ENCODE data around the gene ZBTB48.
"Not testable (repeated sequence)": the region's sequence is repeated elsewhere in the genome, so short reads cannot be mapped to it uniquely, and the experiment has no call there.

ZBTB48 gene

GRCh38 chr1:6592441-6592840 is 12.6 kb downstream of the ZBTB48 start:
- no peak for DNase-seq (ENCODE audit: low spot score)

GRCh38 chr1:6592865-6593593 is 13.2 kb downstream of the ZBTB48 start:
- no peak for DNase-seq (ENCODE audit: low spot score)

DNA sequence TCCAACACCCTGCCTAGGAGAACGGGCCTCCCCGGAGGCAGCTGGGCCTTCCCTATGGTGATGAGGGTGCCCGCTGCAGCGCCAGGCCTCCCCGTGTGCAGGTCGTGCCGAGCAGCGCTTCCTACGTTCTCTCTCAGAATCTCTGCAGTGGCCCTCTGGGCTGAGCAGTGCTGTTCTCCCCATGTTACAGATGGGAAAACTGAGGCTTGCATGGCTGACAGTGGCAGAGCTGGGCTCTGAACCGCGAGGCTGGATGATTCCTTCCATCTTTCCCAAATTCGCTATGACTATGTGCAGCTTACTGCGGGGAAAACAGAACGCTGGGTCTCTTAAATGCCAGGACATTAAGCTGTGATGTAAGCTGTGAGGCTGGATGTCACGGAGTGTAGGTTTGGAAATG is 14.0 kb downstream of the ZBTB48 start:
- no peak for DNase-seq (ENCODE audit: low spot score)

GRCh38 chr1:6594977-6595740 is 15.4 kb downstream of the ZBTB48 start:
- DNase-seq (ENCODE audit: low spot score) = no peak

GRCh38 chr1:6596351-6596750 is 16.6 kb downstream of the ZBTB48 start:
- DNase-seq (ENCODE audit: low spot score) = no peak

DNA sequence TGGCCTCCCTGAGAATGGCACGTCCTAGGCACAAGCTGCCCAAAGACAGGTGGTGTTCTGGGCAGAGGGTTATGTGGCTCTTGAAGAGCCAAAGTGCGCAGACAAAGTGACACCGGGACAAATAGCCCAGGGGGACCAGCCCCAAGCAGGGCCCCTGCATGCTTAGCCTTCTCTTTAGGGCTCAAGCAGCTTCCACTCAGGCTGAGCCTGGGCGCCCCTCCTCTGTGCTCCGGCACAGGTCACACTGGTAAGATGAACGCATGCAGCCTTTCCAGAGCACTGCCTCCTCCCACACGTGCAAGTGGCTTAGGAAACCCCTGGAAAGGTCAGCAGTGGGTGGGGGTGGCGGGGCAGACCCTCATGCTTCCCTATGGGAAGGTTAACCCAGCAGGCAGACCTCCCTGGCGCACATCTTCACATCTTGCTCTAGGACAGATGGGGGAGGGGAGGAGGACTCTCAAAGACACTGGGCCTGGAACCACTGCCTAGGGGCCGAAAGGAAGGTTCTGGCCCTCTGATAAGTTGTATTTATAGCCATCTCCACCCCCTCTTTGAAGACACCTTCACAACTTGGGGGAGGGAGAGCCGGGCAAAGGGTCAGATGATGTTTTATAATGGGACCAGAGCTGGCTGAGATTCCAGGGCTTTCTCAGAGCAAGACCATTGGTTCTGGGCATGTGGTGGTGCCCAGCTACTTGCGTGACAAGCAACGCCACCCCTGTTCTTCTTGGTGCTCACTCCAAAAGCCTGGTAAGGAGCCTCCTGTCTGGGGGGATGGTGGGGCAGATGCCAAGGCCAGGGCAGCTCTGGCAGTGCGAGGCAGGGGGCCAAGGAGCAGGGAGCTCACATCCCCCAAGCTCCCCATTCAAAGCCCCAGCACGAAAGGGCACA is 17.3 kb downstream of the ZBTB48 start:
- no peak for DNase-seq (ENCODE audit: low spot score)

DNA sequence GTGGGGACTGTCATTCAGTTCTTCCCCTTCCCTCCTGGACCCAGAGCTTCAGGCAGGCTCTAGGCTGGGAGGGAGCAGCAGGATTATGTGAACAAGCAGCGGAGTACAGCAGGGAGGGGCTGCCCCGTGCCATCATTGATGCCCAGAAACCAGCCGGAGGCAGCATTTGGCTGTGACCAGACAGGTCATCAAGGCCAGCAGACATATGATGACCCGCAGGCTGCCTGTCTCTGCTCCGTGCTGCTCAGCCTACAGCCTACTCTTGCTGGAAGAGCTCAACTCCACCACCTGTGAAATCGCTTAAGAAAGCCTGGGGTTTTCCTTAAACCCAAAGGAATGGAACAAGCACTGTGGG is 18.0 kb downstream of the ZBTB48 start:
- DNase-seq (ENCODE audit: low spot score) = no peak

DNA sequence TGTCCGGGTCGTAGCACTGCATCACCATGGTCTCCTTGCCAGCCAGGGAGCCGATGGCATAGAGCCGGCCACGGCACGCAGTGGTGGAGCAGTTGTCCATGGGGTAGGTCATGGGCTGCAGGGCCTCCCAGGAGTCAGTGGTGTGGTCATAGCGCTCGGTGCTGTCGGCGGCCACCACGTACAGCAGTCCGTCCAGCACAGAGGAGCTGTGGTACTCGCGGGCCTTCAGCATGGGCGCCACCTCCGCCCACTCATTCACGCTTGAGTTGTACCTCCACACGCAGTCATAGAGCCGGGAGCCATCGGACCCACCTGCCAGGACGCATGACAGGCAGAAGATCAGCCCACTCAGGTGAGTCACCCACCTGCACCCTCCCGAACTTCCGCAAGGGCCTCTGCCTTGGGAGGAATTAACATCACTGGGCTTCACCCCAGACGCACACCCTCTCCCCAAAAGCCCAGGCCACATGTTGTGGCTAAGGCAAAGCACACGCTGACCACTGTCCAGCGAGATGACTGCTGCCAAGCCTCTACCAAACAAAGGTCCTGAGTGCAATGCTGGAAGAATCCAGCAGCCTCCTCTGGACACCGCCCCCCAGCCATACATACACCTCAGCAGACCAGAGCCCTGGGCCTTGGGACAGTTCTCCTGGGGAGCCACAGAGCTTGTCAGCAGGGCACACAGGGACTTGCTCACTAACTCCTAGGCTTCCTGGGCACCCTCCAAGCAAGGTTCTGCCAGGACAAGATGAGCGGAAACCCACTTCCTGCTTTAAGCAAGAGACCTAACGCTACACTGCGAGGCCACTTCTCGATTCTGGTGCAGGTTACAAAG is 19.6 kb downstream of the ZBTB48 start:
- peak; percentile 46 for DNase-seq (ENCODE audit: low spot score)

DNA sequence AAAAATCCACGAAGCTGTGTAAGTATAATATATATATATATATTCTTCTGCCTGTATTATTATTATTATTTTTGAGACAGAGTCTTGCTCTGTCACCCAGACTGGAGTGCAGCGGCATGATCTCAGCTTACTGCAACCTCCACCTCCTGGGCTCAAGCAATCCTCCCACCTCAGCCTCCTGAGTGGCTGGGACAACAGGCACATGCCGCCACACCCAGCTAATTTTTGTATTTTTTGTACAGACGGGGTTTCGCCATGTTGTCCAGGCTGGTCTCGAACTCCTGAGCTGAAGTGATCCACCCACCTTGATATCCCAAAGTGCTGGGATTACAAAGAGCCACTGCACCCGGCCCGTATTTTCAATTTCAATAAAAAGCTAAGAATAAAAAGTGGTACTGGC is 20.2 kb downstream of the ZBTB48 start:
- not testable (repeated sequence) for DNase-seq (ENCODE audit: low spot score)

DNA sequence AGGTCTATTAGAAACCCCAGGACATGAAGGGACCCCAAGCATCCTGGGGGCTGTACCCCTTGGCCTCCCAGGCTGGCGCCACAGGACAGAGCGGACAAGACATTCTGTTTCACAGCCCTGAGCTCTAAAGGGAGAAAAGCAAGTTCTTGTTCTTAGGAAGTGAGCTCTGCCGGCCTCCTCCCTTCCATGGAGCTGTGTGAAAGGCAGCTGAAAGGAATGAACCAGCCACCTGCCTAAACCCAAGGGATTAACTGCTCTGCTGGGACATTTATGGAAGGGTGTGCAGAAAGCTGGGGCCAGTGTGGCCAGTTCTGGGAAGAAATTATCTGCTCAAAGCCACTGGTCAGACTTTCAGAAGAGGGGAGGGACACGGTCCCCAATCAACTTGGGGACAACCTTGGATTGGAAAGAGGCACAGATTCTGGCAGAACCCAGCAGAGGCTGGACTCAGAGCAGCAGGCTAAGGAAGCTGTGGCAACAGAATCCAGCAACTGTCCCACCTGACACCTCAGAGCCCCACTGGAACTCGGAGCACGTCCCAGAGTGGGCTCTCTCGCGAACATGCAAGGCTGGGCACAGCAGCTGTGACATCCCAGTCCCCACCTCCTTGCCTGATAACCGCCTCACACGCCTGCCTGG is 20.7 kb downstream of the ZBTB48 start:
- no peak for DNase-seq (ENCODE audit: low spot score)

DNA sequence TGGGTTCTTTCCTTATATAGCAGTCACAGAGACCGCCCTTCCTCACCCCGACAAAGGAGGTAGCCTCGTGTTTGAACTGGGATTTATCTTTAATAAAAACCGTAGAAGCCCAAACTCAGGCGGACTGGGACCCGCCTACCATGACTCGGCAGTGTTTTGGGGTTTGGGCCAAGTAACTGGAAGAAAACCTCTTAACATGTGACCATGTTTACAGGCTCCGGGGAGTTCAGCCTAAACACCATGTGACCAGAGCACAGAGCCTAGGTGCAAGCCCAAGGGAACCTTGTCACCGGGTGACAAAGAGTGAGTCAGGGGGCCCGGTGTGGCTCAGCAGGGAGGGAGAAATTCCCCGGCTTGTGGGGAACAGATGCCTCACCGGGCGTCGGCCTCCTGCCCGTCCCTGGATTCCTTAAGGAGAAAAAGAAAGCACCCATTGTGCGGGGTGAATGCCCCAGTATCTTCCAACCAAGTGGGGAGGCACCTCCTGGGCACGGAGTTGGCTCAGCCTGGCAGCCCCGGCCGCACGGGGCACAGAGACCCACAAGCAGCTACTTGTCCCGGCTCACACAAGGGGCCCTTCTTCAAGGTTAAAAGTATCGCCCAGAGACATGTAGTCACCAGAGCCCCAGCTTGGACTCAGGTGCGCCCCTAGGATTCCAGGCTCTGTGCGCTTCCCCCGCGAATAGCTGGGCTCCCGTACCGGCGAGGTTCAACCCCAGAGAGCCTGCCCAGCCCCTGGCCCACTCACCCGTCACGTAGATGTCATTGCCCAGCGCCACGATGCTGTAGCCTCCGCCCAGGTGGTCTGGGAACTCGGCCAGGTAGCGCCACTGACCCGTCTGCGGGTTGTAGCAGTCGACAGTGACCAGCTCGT is 21.5 kb downstream of the ZBTB48 start:
- peak; percentile 39 for DNase-seq (ENCODE audit: low spot score)

- DNase-seq (ENCODE audit: low spot score) = peak; percentile 42
Measured at GRCh38 chr1:6601923-6602668, 22.3 kb downstream of the ZBTB48 start.

DNA sequence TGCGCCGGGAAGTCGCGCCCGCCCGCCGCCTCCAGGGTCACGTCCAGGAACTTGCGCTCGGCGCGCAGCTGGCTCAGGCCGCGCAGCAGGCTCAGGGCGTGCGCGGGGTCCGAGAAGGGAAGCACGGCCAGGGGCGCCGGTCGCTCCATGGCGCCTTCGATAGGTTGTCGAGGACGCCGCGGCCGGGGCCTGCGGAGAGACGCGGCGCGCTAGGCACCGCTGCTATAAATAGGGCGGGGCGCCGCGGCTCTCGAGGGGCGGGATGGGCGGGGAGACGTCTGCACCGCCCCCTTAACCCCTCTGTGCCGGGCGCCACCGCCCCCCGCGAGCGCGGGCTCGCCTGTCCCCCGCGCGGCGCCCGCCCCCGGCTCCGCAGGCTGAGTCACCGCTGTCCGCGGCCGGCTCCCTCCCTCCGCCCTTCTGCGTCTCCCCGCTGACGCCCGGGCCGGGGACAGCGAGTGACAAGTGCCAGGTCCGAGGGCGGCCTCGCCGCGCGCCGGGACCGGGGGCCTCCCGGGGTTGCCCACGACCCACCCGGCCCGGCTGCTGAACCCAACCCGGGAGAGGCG is 23.0 kb downstream of the ZBTB48 start, which contains the start of gene KLHL21:
Gene KLHL21, minus strand, starts transcription at position 201 of the 569 bp plus-strand sequence. Its CDS starts 52 bp downstream, at position 149.
- DNase-seq (ENCODE audit: low spot score) = peak; percentile 76

- DNase-seq (ENCODE audit: low spot score) = peak; percentile 58
Measured at GRCh38 chr1:6603238-6603914, 23.6 kb downstream of the ZBTB48 start.

GRCh38 chr1:6603915-6604558 is 24.2 kb downstream of the ZBTB48 start:
- DNase-seq (ENCODE audit: low spot score) = no peak

DNA sequence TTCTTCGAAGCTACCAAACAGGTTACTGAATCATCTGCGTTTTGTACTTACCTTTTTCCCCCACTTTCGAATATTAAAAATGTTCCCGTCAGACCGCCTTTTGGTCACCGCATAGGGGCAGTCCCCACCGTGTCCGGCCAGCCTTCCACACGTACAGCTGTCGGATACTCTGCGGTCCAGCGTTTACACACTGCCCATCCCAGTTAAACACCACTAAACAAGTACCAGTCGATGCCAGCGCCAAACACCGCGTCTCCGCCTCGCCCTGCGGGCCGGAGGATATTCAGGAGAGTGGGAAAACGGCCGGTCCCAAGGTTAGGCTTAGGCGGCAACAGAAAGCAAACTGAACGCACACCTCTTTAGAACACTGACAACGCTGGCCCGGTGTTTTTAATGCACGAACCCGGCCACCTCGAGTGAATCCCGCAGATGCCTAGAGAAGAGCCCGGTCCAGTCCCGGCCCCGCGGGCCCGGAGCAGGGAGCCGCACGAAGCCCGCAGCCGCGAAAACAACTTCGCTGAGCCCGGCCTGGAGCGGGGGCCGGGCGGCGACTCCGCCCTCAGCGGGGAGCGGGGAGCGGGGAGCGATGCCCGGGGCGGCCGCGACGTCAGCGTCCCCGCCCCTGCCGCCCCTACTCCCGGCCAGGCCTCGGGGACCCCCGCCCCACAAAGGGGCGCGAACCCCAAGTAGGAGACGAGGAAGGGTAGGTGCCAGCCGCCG is 33.0 kb downstream of the ZBTB48 start:
- DNase-seq (ENCODE audit: low spot score) = no peak

- peak; percentile 98 for DNase-seq (ENCODE audit: low spot score)
Measured at GRCh38 chr1:6613361-6614018, 33.7 kb downstream of the ZBTB48 start, which contains the start of gene PHF13. Gene PHF13 (plus strand): TSS chr1:6613731. CDS start chr1:6614067, 336 bp downstream.
